Fibroblast of the aortic adventitia (primary cell): ENCODE measurements around the gene IFNAR1. TPM values are rescaled to one million over a fixed set of nuclear protein-coding genes. Genes with fewer than 3 reads are reported as not detected.
A peak's percentile ranks its signal among the peaks of the same experiment; 100 is the strongest.

Experiments
- DNase-seq: peaks from one replicate; pipeline ENCODE4 v3.0.0-alpha.2; 2010; ENCODE audit warnings: low read depth
- H3K4me3 ChIP-seq: 2 replicates; pipeline ENCODE4 v1.5.1; 2011; ENCODE audit warnings: low read depth, mild to moderate bottlenecking, control low read depth, low read length, moderate library complexity
- total RNA-seq: library from RNA; depleted of rRNA; stranded (reverse); fragments of >200 nt; gene quantifications from 2 replicates; pipeline ENCODE4 v1.2.3, GENCODE V29; 2012; ENCODE audit warnings: low replicate concordance
- TF ChIP-seq, protein P1 (sequence below): IDR thresholded peaks from 2 replicates; pipeline ENCODE4 v1.5.1; 2011; ENCODE audit warnings: mild to moderate bottlenecking, low read length, control low read depth, inconsistent platforms; ENCODE audit not compliant: insufficient read depth

IFNAR1 gene
- total RNA-seq, 1 donor: 39.3 TPM

GRCh38 chr21:33397717-33398116 lies 72.9 kb downstream of the IFNAR1 start:
- TF ChIP-seq, protein P1, sequence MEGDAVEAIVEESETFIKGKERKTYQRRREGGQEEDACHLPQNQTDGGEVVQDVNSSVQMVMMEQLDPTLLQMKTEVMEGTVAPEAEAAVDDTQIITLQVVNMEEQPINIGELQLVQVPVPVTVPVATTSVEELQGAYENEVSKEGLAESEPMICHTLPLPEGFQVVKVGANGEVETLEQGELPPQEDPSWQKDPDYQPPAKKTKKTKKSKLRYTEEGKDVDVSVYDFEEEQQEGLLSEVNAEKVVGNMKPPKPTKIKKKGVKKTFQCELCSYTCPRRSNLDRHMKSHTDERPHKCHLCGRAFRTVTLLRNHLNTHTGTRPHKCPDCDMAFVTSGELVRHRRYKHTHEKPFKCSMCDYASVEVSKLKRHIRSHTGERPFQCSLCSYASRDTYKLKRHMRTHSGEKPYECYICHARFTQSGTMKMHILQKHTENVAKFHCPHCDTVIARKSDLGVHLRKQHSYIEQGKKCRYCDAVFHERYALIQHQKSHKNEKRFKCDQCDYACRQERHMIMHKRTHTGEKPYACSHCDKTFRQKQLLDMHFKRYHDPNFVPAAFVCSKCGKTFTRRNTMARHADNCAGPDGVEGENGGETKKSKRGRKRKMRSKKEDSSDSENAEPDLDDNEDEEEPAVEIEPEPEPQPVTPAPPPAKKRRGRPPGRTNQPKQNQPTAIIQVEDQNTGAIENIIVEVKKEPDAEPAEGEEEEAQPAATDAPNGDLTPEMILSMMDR: no peak
- no peak for DNase-seq
- H3K4me3 ChIP-seq: no peak overlapping the region

- TF ChIP-seq, protein P1: no peak
- DNase-seq: no peak
- no peak overlapping the region for H3K4me3 ChIP-seq
Measured at GRCh38 chr21:33398361-33398760, 73.6 kb downstream of the IFNAR1 start.

DNA sequence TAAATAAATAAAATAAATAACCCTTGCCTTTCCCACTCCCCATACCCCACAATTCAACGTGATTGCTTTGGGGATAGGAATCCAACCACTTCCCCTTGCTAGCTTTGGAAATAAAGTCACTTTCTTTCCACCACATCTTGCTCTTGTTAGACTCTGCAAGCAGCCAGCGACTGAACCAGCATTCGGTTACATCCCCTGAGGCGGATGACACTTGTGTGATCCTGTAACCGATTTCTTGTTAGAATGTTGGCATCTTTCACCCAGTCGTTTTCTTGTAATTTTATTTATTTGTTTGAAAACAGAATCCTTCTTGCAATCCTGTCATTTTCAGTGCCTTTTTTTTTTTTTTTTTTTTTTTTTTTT lies 76.8 kb downstream of the IFNAR1 start:
- no peak for DNase-seq
- H3K4me3 ChIP-seq: no peak overlapping the region
- TF ChIP-seq, protein P1: no peak

GRCh38 chr21:33402001-33402979 lies 77.5 kb downstream of the IFNAR1 start:
- peak overlapping the region; percentile 88 for H3K4me3 ChIP-seq
- TF ChIP-seq, protein P1: no peak
- DNase-seq: peak; percentile 72

- DNase-seq: no peak
- peak within 1 kb of the TSS; percentile 88 for H3K4me3 ChIP-seq
- TF ChIP-seq, protein P1: no peak
Measured at GRCh38 chr21:33403128-33403785, 78.5 kb downstream of the IFNAR1 start, which contains the start of gene IFNGR2. IFNGR2 (plus strand) TSS chr21:33403413; CDS start chr21:33403544, 131 bp downstream.

DNA sequence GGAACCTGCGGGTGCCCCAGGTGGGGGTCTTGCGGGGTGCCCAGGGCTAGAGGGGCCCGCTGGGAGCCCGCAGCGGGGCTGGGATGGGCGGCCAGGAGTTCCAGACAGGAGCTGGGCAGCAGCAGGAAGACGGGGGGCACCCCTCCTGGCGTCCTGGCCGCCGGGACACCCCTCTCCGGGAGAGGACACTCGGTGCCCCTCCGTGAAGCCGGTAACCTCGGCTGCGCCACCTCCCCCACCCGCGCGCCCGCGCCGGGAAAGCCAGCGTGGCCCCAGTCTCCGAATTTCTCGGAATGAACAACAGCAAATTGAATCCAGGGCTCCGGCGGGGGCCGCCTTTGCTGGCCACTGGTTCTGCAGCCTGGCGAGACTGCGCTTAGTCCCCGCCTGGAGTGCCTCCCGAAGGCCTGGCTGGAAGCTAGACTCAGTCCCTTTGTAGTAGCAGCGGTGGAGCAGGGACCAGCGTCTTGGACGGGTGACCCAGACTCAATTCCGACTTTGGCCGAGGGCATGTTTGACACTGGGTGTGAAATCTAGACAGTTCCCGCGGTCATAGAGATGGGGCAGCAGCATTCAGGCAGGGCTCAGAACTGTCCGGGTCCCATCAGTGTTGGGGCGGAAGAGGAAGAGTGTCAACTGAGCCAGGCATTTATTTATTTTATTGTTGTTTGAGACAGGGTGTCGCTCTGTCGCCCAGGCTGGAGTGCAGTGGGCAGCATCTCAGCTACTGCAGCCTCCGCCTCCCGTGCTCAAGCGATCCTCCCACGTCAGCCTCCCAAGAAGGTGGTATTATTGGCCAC lies 79.2 kb downstream of the IFNAR1 start:
- DNase-seq: peak; percentile 59
- H3K4me3 ChIP-seq: peak overlapping the region; percentile 88
- TF ChIP-seq, protein P1: no peak
